GM19025 (cell line): ENCODE data around the gene FNDC5.

Source experiments
- ATAC-seq: cut with Tn5 transposase; IDR thresholded peaks from one replicate; pipeline ENCODE4 v1.9.1; 2021; ENCODE audit warnings: mild to moderate bottlenecking, low read depth, moderate library complexity; ENCODE audit not compliant: unreplicated experiment

The FNDC5 gene

DNA sequence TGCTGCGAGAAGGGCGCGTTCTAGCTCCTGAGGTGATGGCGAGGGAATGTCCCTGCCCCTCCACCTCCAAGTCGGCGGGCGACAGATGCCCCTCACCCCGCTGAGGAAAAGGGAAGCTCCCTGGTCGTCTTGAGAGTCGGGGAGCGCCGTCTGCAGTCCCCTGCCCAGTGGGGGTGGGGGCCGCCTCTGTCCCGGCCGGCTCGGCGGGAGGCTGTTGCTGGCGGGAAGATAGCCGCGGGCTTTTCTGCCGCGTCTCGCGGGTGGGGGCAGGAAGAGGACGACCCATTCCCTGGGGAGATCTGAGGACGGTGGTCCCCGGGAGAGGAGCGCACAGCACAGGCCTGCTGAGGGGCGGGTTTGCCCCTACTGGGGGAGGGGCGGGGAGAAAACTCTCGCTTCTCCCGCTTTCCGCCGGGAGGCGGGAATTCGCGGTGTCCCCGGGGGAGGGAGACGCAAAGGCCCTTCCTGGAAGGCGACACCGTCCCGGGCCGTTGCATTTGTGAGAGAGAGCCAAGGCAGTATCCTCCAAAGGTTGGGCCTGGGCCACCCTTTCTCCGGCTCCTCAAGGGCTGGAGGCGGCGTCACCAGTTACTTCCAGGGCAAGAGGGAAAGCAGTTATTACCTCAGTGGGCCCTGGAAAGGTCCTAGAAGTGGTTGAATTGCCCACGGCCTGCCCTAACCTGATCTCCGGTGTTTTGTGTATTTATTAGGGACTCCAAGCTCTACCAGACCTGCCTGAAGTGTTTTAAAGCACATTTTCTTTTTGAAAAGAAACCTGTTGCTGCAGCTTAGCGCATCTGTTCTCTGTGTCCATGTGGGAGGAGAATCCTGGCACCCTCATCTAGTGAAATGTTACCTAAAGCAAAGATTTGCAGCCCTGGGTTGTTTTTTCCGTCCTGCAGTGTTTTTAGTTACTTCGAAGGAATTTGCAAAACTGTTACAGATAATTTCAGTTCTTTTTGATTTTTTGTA lies 52.6 kb downstream of the FNDC5 start:
- peak; percentile 4 for ATAC-seq

DNA sequence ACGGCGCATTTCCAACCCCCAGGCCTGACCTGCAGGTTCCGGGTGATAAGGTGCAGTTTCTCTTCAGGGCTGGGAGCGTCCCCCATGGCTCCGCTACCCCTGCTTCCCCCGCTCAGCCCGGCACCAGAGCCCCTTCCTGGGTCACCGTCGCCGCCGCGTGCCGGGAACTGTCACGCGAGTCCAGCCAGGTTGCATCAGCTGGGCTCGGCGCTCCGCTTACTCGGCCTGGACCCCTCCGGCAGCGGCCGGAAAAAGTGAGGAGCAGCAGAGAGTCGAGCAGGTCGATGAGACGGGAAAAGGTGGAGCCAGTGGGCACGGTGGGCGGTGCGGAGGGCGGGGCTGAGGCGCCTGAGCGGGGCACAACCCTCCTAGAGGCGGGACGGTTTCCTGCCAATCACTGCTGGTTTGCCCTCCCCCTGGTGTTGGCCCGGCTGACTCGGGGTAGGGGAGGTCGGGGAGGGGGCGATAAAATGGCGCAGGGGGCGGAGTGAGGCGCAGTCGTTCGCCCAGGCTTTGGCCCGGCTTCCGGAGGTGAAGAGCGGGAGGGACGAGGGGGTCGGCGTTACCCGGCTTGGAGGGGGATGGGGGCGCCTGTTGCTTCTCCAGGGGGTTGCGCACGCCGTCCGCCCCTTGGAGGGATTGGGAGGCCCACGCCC lies 53.4 kb downstream of the FNDC5 start, which contains the start of the genes S100PBP and YARS1:
Gene S100PBP (plus strand): TSS at position 495 of the 656 bp plus-strand sequence. CDS start 8,447 bp downstream, outside the sequence.
Gene YARS1 (minus strand): TSS at position 200 of the 656 bp plus-strand sequence. CDS start 114 bp downstream, at position 86.
- ATAC-seq = peak; percentile 83

DNA sequence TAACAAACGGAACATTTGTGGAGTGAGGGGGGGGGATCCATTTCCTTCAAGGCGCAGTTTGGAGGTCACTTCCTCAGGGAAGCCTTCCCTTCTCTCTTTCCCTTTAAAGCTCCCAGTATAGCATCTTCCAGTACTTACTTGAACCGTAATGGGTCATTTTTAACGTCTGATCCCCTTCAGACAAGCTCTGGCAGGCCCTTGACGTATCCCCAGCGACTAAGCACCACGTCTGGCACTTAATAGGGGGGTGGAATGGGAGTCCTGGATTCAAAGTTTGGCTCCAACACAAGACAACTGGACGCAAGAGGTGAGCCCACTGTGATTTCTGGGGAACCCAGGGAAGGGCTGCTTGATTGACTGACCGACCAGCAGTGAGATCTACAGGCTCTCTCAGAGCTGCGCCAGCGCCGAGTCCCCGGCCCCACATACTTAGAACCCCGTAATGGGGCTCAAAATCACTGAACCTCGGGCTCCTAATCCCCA lies 54.0 kb downstream of the FNDC5 start:
- no peak for ATAC-seq

DNA sequence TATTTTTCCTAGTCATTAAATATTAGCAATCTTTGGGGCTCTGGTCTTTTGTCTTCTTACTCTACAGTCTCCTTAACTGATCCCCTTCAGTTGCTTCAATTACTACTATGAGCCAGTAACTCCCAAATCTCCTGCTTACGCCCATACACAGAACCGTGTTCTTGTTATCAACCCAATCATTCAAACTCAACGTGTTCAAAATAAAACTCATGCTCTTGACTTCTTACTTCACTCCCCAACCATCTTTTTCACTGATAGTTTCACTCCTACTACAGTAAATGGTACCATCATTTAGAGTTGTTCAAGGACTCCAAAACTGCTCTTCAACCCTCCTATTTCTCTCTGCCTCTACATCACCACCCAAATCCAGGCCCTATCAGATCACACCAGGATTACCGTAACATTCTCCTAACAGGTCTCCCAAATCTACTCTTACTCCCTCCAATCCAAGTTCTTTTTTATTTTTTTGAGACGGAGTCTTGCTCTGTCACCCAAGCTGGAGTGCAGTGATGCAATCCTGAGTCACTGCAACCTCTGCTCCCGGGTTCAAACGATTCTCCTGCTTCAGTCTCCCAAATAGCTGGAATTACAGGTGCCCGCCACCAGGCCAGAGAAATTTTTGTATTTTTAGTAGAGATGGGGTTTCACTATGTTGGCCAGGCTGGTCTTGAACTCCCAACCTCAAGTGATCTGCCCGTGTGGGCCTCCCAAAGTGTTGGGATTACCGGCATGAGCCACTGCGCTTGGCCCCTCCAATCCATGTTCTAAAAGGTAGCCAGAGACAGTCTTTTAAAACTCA lies 56.6 kb downstream of the FNDC5 start:
- ATAC-seq = no peak
